Neural progenitor cell (in vitro differentiated cells): ENCODE results near the gene AREG. TPM values are rescaled to one million over a fixed set of nuclear protein-coding genes. Genes with fewer than 3 reads are reported as not detected.

Experiments used
- DNase-seq: peaks from one replicate; pipeline ENCODE4 v3.0.0-alpha.2; 2016; ENCODE audit warnings: low spot score
- H2AFZ ChIP-seq: fragments of 200-600 bp; sonication (generic); replicated peaks from 2 replicates; pipeline ENCODE4 v1.6.1; 2016; ENCODE audit warnings: antibody characterized with exemption
- H3F3A ChIP-seq: fragments of 200-600 bp; sonication (generic); 2 replicates; pipeline ENCODE4 v1.6.1; 2016; ENCODE audit warnings: antibody characterized with exemption, low read depth
- H3K27ac ChIP-seq: fragments of 200-600 bp; sonication (generic); 2 replicates; pipeline ENCODE4 v1.5.1; 2016; ENCODE audit warnings: mild to moderate bottlenecking
- H3K27me3 ChIP-seq: fragments of 200-600 bp; sonication (generic); 2 replicates; pipeline ENCODE4 v1.6.1; 2016; ENCODE audit warnings: mild to moderate bottlenecking, moderate library complexity
- H3K36me3 ChIP-seq: fragments of 200-600 bp; sonication (generic); 2 replicates; pipeline ENCODE4 v1.5.1; 2016
- H3K4me1 ChIP-seq: fragments of 200-600 bp; sonication (generic); 2 replicates; pipeline ENCODE4 v1.6.1; 2016; ENCODE audit warnings: mixed run types
- H3K4me2 ChIP-seq: fragments of 200-600 bp; sonication (generic); 2 replicates; pipeline ENCODE4 v1.6.1; 2016
- H3K4me3 ChIP-seq: fragments of 200-600 bp; sonication (generic); 2 replicates; pipeline ENCODE4 v1.5.1; 2016
- H3K79me2 ChIP-seq: fragments of 200-600 bp; sonication (generic); 2 replicates; pipeline ENCODE4 v1.6.1; 2016; ENCODE audit warnings: low read depth
- H3K9ac ChIP-seq: fragments of 200-600 bp; sonication (generic); 2 replicates; pipeline ENCODE4 v1.6.1; 2016
- H3K9me3 ChIP-seq: fragments of 200-600 bp; sonication (generic); 2 replicates; pipeline ENCODE4 v1.5.1; 2016; ENCODE audit warnings: low read depth
- H4K20me1 ChIP-seq: fragments of 200-600 bp; sonication (generic); 2 replicates; pipeline ENCODE4 v1.6.1; 2016; ENCODE audit warnings: low read depth
- H3K27ac Mint-ChIP-seq: 3 replicates; pipeline ENCODE4 v1.8.0; 2021; ENCODE audit warnings: mixed read lengths
- H3K27me3 Mint-ChIP-seq: 2 replicates; pipeline ENCODE4 v1.8.0; 2022; ENCODE audit warnings: low read depth, mild to moderate bottlenecking, inconsistent platforms, moderate library complexity, mixed read lengths; ENCODE audit not compliant: insufficient read depth
- H3K36me3 Mint-ChIP-seq: 3 replicates; pipeline ENCODE4 v1.8.0; 2021; ENCODE audit warnings: mixed read lengths
- H3K4me1 Mint-ChIP-seq: 3 replicates; pipeline ENCODE4 v1.8.0; 2021; ENCODE audit warnings: mixed read lengths
- H3K4me3 Mint-ChIP-seq: 3 replicates; pipeline ENCODE4 v1.8.0; 2021; ENCODE audit warnings: mild to moderate bottlenecking, moderate library complexity, mixed read lengths
- H3K9me3 Mint-ChIP-seq: 3 replicates; pipeline ENCODE4 v1.8.0; 2020; ENCODE audit warnings: mixed read lengths
- CTCF ChIP-seq: fragments of 200-600 bp; sonication (generic); IDR thresholded peaks from 2 replicates; pipeline ENCODE4 v1.5.1; 2017; ENCODE audit warnings: antibody characterized with exemption, mild to moderate bottlenecking
- EZH2 ChIP-seq: fragments of 200-600 bp; sonication (generic); IDR thresholded peaks from 2 replicates; pipeline ENCODE4 v1.6.1; 2017; ENCODE audit warnings: antibody characterized with exemption, mild to moderate bottlenecking, moderate library complexity
- EZH2phosphoT487 ChIP-seq: fragments of 200-600 bp; sonication (generic); IDR thresholded peaks from 2 replicates; pipeline ENCODE4 v1.6.1; 2017; ENCODE audit warnings: antibody characterized with exemption
- total RNA-seq: library from RNA; depleted of rRNA; stranded (reverse); fragments of >200 nt; gene quantifications from 2 replicates; pipeline ENCODE4 v1.2.3, GENCODE V29; 2015; ENCODE audit warnings: low replicate concordance

AREG gene
- total RNA-seq, 1 donor from 2014 or later = not detected

- no peak overlapping the region for H3K27ac ChIP-seq
- H3K27me3 ChIP-seq = no peaks in the 10 kb centered on the region
- no peak overlapping the region for H3K4me3 ChIP-seq
- H3K9ac ChIP-seq = no peak overlapping the region
- H4K20me1 ChIP-seq = no peaks in the 10 kb centered on the region
- Mint-ChIP-seq H3K27me3 (no peaks in the 10 kb centered on the region), H3K27ac (no peak overlapping the region), H3K4me3 (no peak overlapping the region), H3K9me3 (no peaks in the 10 kb centered on the region), H3K36me3 (no peaks in the 10 kb centered on the region), H3K4me1 (no peaks in the 10 kb centered on the region)
- H3K79me2 ChIP-seq = no peaks in the 10 kb centered on the region
- H2AFZ ChIP-seq = no peak overlapping the region
- no peak overlapping the region for H3K4me2 ChIP-seq
- TF ChIP-seq EZH2 (no peak), EZH2phosphoT487 (no peak), CTCF (no peak)
- H3K36me3 ChIP-seq = no peaks in the 10 kb centered on the region
- no peaks in the 10 kb centered on the region for H3K9me3 ChIP-seq
- no peaks in the 10 kb centered on the region for H3K4me1 ChIP-seq
- no peak for DNase-seq
- H3F3A ChIP-seq = no peaks in the 10 kb centered on the region
Observed at GRCh38 chr4:74481891-74482609, 37.1 kb downstream of the AREG start.

- Mint-ChIP-seq H3K4me1 (no peaks in the 10 kb centered on the region), H3K27me3 (no peaks in the 10 kb centered on the region), H3K9me3 (no peaks in the 10 kb centered on the region), H3K4me3 (no peak overlapping the region), H3K27ac (no peak overlapping the region), H3K36me3 (no peaks in the 10 kb centered on the region)
- H3K4me1 ChIP-seq = no peaks in the 10 kb centered on the region
- H3K4me2 ChIP-seq = no peak overlapping the region
- H3K36me3 ChIP-seq = no peaks in the 10 kb centered on the region
- H3K27ac ChIP-seq = no peak overlapping the region
- no peaks in the 10 kb centered on the region for H4K20me1 ChIP-seq
- no peak for DNase-seq
- no peaks in the 10 kb centered on the region for H3F3A ChIP-seq
- no peak overlapping the region for H2AFZ ChIP-seq
- no peaks in the 10 kb centered on the region for H3K79me2 ChIP-seq
- no peaks in the 10 kb centered on the region for H3K9me3 ChIP-seq
- H3K9ac ChIP-seq = no peak overlapping the region
- no peaks in the 10 kb centered on the region for H3K27me3 ChIP-seq
- TF ChIP-seq EZH2 (no peak), EZH2phosphoT487 (no peak), CTCF (no peak)
- no peak overlapping the region for H3K4me3 ChIP-seq
Observed at GRCh38 chr4:74483226-74483911, 38.4 kb downstream of the AREG start.

GRCh38 chr4:74486905-74487304, 42.0 kb downstream of the AREG start:
- no peaks in the 10 kb centered on the region for H3K36me3 Mint-ChIP-seq

More at GRCh38 chr4:74486905-74487304, 42.0 kb downstream of the AREG start:
- H2AFZ ChIP-seq = no peak overlapping the region
- H3K9me3 ChIP-seq = no peaks in the 10 kb centered on the region
- no peak overlapping the region for H3K27ac Mint-ChIP-seq
- no peaks in the 10 kb centered on the region for H4K20me1 ChIP-seq
- H3K9ac ChIP-seq = no peak overlapping the region
- no peak for DNase-seq
- H3F3A ChIP-seq = no peaks in the 10 kb centered on the region
- H3K27me3 ChIP-seq = no peaks in the 10 kb centered on the region
- H3K36me3 ChIP-seq = no peaks in the 10 kb centered on the region
- TF ChIP-seq CTCF (no peak), EZH2 (no peak), EZH2phosphoT487 (no peak)
- H3K9me3 Mint-ChIP-seq = no peaks in the 10 kb centered on the region
- no peaks in the 10 kb centered on the region for H3K4me1 ChIP-seq
- H3K4me2 ChIP-seq = no peak overlapping the region
- no peak overlapping the region for H3K27ac ChIP-seq
- no peak overlapping the region for H3K4me3 ChIP-seq
- no peaks in the 10 kb centered on the region for H3K79me2 ChIP-seq
- H3K27me3 Mint-ChIP-seq = peaks cover 2% of the 10 kb centered on the region
- H3K4me3 Mint-ChIP-seq = no peak overlapping the region
- H3K4me1 Mint-ChIP-seq = no peaks in the 10 kb centered on the region
